Peyer's patch (tissue), 4 donors: ENCODE measurements around the gene NOXO1. TPM values are rescaled to one million over a fixed set of nuclear protein-coding genes. Genes with fewer than 3 reads are reported as not detected.

Experiments
- DNase-seq, 3 donors: peaks; one replicate each; pipeline ENCODE4 v3.0.0-alpha.2; 2017 to 2019
- H3K27ac ChIP-seq, 4 donors: fragments of 200-600 bp; sonication (generic); one replicate each; pipeline ENCODE4 v1.5.1; 2016 to 2019
- H3K27me3 ChIP-seq, 2 donors: fragments of 200-600 bp; sonication (generic); one replicate each; pipeline ENCODE4 v1.5.1; 2019
- H3K36me3 ChIP-seq, 3 donors: fragments of 200-600 bp; sonication (generic); one replicate each; pipeline ENCODE4 v1.5.1; 2016 to 2019
- H3K4me1 ChIP-seq, 4 donors: fragments of 200-600 bp; sonication (generic); one replicate each; pipeline ENCODE4 v1.5.1; 2016 to 2019
- H3K4me3 ChIP-seq, 4 donors: fragments of 200-600 bp; sonication (generic); 1 replicate in 3 of 4; 2 replicates in 1 of 4; pipeline ENCODE4 v1.5.1; 2016 to 2019; ENCODE audit warnings: mild to moderate bottlenecking in 1 of 4
- H3K9me3 ChIP-seq, 4 donors: fragments of 200-600 bp; sonication (generic); one replicate each; pipeline ENCODE4 v1.5.1; 2016 to 2019; ENCODE audit warnings: mild to moderate bottlenecking in 1 of 4
- POLR2A ChIP-seq, 2 donors: fragments of 450-650 bp; IDR thresholded peaks; one replicate each; pipeline ENCODE4 v1.5.1; 2017; ENCODE audit warnings: antibody characterized with exemption in 2 of 2, mild to moderate bottlenecking in 2 of 2, moderate library complexity in 2 of 2
- total RNA-seq, 4 donors: library from RNA; depleted of rRNA; stranded (reverse); fragments of >200 nt; gene quantifications; one replicate each; pipeline ENCODE4 v1.1.0, GENCODE V29; 2016
- TF ChIP-seq, protein P1 (sequence below), 6 experiments: fragments of 450-650 bp in 4 of 6; fragments of 200-600 bp in 2 of 6; sonication (generic) in 1 of 6; IDR thresholded peaks; one replicate each; pipeline ENCODE4 v1.5.1; 2017 to 2019; ENCODE audit warnings: antibody characterized with exemption in 6 of 6, mild to moderate bottlenecking in 3 of 6, moderate library complexity in 1 of 6

The NOXO1 gene
- total RNA-seq, 4 donors from 2014 or later, result 8.6 to 23.1 (median 11.3) TPM

DNA sequence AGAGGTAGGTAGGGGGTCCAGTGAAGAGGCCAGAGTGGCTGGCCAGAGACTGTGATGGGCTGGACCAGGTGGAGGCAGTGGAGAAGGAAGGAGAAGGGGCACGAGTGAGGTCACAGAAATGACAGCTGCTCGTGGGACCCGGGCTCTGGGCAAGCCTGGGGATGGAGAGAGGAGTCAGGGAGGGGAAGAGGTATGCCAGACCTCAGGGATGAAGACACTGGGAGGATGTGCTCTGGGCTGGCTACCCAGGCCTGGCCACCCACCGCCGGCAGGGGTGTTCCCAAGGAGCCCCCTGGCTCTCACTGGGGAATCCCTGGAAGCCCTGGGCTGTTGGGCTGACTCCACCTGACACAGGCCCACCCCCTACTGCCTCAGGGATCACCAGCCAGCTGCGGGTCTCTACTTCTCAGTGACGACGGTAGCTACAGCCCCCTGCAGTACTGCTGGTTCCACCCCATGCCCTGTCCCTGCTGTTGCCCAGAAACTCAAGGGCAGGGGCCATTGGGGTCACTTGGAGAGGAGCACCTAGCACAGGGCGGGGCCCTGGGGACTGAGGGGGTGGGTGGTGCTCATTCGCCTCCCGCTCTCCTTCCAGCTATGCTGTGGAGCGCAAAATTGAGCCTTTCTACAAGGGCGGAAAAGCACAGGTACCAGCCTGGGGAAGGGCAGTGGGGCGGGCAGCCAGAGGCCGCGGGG, 7.7 kb downstream of the NOXO1 start:
- Histone ChIP-seq H3K4me1 (peaks cover 3 to 25% (median 15%) of the 10 kb centered on the region in 4 donors), H3K9me3 (no peaks in the 10 kb centered on the region), H3K4me3 (no peak overlapping the region), H3K36me3 (peaks cover 0 to 47% (median 0%) of the 10 kb centered on the region in 3 donors), H3K27ac (no peak overlapping the region), H3K27me3 (no peaks in the 10 kb centered on the region)
- DNase-seq, result no peak
- TF ChIP-seq POLR2A (IDR thresholded peaks at IDR 0.05), result no peak
- TF ChIP-seq, protein P1, sequence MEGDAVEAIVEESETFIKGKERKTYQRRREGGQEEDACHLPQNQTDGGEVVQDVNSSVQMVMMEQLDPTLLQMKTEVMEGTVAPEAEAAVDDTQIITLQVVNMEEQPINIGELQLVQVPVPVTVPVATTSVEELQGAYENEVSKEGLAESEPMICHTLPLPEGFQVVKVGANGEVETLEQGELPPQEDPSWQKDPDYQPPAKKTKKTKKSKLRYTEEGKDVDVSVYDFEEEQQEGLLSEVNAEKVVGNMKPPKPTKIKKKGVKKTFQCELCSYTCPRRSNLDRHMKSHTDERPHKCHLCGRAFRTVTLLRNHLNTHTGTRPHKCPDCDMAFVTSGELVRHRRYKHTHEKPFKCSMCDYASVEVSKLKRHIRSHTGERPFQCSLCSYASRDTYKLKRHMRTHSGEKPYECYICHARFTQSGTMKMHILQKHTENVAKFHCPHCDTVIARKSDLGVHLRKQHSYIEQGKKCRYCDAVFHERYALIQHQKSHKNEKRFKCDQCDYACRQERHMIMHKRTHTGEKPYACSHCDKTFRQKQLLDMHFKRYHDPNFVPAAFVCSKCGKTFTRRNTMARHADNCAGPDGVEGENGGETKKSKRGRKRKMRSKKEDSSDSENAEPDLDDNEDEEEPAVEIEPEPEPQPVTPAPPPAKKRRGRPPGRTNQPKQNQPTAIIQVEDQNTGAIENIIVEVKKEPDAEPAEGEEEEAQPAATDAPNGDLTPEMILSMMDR (IDR thresholded peaks at IDR 0.05), result no peak

DNA sequence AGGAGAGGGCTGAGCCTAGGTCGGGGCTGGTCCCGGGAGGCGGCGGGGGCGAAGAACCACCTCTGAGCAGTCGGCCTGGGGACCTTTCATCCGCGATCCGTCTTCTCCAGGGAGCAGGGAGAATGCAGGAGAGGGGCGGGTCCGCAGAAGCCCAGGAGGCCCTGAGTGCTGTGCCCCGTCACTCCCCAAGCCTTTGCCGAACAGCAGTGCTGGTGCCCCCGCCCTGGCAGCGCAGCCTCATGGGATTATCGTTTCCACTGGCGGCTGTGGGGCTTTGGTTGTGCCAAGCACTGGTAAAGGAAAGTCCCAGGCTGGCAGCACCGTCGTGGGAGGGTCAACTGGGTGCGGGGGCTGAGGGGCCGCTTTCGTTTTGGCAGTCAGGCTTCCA, 8.8 kb downstream of the NOXO1 start:
- Histone ChIP-seq H3K9me3 (no peaks in the 10 kb centered on the region), H3K27ac (peak overlapping the region in 2 of 4 donors; percentile 90 to 93), H3K27me3 (no peaks in the 10 kb centered on the region), H3K4me3 (peak overlapping the region; percentile 82 to 100 (median 95)), H3K36me3 (peaks cover 0 to 36% (median 0%) of the 10 kb centered on the region in 3 donors), H3K4me1 (peaks cover 3 to 25% (median 15%) of the 10 kb centered on the region in 4 donors)
- TF ChIP-seq POLR2A (IDR thresholded peaks at IDR 0.05), result no peak
- TF ChIP-seq, protein P1 (IDR thresholded peaks at IDR 0.05), result no peak
- DNase-seq, result peak in 1 of 3 donors; percentile 48

DNA sequence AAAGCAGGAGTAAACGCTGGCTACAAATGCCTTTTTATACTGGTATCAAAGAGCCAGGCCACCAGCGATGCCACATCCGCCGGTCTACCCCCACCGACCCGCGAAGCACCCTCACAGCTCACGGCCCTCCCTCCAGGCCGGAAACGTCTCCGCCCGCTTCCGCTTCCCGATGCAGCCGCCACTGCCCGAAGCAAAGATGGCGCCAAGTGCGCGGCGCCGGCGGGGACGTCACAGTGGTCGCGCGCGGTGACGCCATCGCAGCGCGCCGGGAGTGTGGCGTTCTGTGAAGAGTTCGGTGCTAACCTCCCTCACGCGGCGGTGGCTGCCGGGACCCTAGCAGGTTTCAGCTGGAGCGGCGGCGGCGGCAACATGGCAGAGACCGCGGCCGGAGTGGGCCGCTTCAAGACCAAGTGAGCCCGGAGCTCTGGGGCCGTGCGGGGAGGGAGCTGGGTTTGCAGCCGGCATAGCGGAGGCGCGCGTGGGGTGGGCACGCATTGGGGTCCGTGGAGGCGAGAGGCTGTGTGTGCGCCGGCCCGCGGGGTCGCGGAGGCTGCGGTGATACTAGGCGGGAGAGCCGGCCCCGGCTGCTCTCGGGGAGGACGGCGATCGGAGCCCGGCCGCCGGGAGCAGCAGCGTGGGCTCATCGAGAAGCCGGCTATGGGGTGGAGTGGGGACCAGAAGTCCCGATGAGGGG, 9.3 kb downstream of the NOXO1 start, which contains the start of gene TBL3:
TSS of gene TBL3 (plus strand) at position 258 of the 694 bp plus-strand sequence. CDS start at position 370, 112 bp downstream.
- peak within 1 kb of the TSS; percentile 82 to 100 (median 95) for H3K4me3 ChIP-seq
- H3K36me3 ChIP-seq, result peaks cover 0 to 31% (median 0%) of the 10 kb centered on the region in 3 donors
- TF ChIP-seq POLR2A (IDR thresholded peaks at IDR 0.05), result peak; percentile 94
- TF ChIP-seq, protein P1 (IDR thresholded peaks at IDR 0.05), result peak in 2 of 6 experiments; percentile 22 to 31
- DNase-seq, result peak; percentile 93 to 97 (median 96)
- H3K4me1 ChIP-seq, result peaks cover 3 to 25% (median 15%) of the 10 kb centered on the region in 4 donors
- no peaks in the 10 kb centered on the region for H3K9me3 ChIP-seq
- H3K27ac ChIP-seq, result peak within 1 kb of the TSS; percentile 90 to 96 (median 92)
- no peaks in the 10 kb centered on the region for H3K27me3 ChIP-seq

DNA sequence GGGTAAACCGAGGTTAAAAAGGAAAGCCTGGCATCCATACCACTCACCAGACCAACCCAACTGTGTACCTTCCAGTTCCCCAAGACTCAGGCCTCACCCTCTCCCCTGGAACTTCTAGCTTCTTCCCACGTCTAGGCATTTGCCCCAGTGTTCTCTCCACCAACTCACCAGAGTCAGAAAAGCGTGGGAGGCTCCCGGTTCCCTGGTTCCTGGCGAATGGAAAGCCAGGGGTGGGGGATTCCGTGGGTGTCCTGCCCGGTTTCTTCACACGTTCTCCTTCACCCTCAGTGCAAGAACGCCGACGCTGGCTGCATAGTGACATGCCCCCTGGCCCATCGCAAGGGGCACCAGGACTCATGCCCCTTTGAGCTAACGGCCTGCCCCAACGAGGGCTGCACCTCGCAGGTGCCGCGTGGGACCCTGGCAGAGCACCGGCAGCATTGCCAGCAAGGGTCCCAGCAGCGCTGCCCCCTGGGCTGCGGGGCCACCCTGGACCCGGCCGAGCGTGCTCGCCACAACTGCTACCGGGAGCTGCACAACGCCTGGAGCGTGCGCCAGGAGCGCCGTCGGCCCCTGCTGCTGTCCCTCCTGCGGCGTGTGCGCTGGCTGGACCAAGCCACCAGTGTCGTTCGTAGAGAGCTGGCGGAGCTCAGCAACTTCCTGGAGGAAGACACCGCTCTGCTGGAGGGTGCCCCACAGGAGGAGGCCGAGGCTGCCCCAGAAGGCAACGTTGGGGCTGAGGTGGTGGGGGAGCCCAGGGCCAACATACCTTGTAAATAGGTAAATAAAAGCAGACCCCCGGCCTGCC, 12.9 kb downstream of the NOXO1 start:
- Histone ChIP-seq H3K4me3 (no peak overlapping the region), H3K27me3 (no peaks in the 10 kb centered on the region), H3K36me3 (no peaks in the 10 kb centered on the region), H3K27ac (no peak overlapping the region), H3K4me1 (peaks cover 6 to 30% (median 20%) of the 10 kb centered on the region in 4 donors), H3K9me3 (no peaks in the 10 kb centered on the region)
- no peak for DNase-seq
- TF ChIP-seq, protein P1 (IDR thresholded peaks at IDR 0.05), result no peak
- TF ChIP-seq POLR2A (IDR thresholded peaks at IDR 0.05), result no peak

DNA sequence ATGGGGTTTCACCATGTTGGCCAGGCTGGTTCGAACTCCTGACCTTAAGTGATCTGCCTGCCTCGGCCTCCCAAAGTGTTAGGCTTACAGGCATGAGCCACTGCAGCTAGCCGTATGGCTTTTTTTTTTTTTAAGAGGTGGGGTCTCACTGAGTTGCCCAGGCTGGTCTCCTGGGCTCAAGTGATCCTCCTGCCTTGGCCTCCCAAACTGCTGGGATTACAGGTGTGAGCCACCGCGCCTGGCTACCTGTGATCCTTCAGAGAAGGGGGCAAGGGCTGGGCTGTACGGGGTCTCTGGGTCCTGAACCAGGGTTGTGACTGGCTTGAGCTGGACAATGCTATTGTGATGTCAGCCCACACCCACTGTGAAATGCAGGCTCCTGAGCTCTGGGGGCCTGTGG, 14.8 kb downstream of the NOXO1 start, which contains the start of gene RNF151:
TSS of gene RNF151 (plus strand) at position 397 of the 400 bp plus-strand sequence. CDS start 26 bp downstream, outside the sequence.
- no peak for DNase-seq
- Histone ChIP-seq H3K4me3 (peak within 1 kb of the TSS; percentile 78 to 96 (median 92)), H3K27ac (peak within 1 kb of the TSS; percentile 95 to 100 (median 96)), H3K27me3 (no peaks in the 10 kb centered on the region), H3K9me3 (no peaks in the 10 kb centered on the region), H3K36me3 (peaks cover 0 to 18% (median 0%) of the 10 kb centered on the region in 3 donors), H3K4me1 (peaks cover 3 to 29% (median 13%) of the 10 kb centered on the region in 4 donors)
- TF ChIP-seq, protein P1 (IDR thresholded peaks at IDR 0.05), result no peak
- no peak for TF ChIP-seq POLR2A (IDR thresholded peaks at IDR 0.05)
